Uterus (tissue), 4 donors: ENCODE data around the gene RAD51B. TPM values are rescaled to one million over a fixed set of nuclear protein-coding genes. Genes with fewer than 3 reads are reported as not detected.

Experiments used
- DNase-seq, 2 donors: peaks; one replicate each; pipeline ENCODE4 v3.0.0-alpha.2; 2019 to 2020
- H3K27ac ChIP-seq, 2 donors: fragments of 200-600 bp; sonication (generic); 1 replicate in 1 of 2; 2 replicates in 1 of 2; pipeline ENCODE4 v1.5.1; 2016 to 2018
- H3K27me3 ChIP-seq, 2 donors: fragments of 200-600 bp; sonication (generic); one replicate each; pipeline ENCODE4 v1.5.1; 2018 to 2019; ENCODE audit warnings: control low read depth in 1 of 2
- H3K36me3 ChIP-seq, 2 donors: fragments of 200-600 bp; sonication (generic); one replicate each; pipeline ENCODE4 v1.5.1; 2019; ENCODE audit warnings: control low read depth in 1 of 2
- H3K4me1 ChIP-seq, 2 donors: fragments of 200-600 bp; sonication (generic); one replicate each; pipeline ENCODE4 v1.5.1; 2018 to 2019; ENCODE audit warnings: control low read depth in 1 of 2
- H3K4me3 ChIP-seq, 2 donors: fragments of 200-600 bp; sonication (generic); 1 replicate in 1 of 2; 2 replicates in 1 of 2; pipeline ENCODE4 v1.5.1; 2018 to 2019; ENCODE audit warnings: mild to moderate bottlenecking in 1 of 2
- H3K9me3 ChIP-seq, 2 donors: fragments of 200-600 bp; sonication (generic); one replicate each; pipeline ENCODE4 v1.5.1; 2019; ENCODE audit warnings: control low read depth in 1 of 2
- POLR2A ChIP-seq, 2 donors: fragments of 450-650 bp; IDR thresholded peaks; one replicate each; pipeline ENCODE4 v1.6.1; 2016; ENCODE audit warnings: antibody characterized with exemption in 2 of 2, mild to moderate bottlenecking in 1 of 2, moderate library complexity in 1 of 2
- intact Hi-C: fragments of 100-400 bp; cut with DNase I; formaldehyde crosslinking; loops from one replicate; pipeline ENCODE4 v1.15.1; 2023; ENCODE audit warnings: low total_unique reads
- total RNA-seq, 4 donors: library from RNA; depleted of rRNA in 3 of 4; stranded (reverse); fragments of >200 nt in 3 of 4; gene quantifications; one replicate each; pipeline versions ENCODE4 v1.1.0 to v1.2.4, GENCODE V29; 2014 to 2023
- TF ChIP-seq, protein P1 (sequence below), 4 experiments: fragments of 200-600 bp in 2 of 4; fragments of 450-650 bp in 2 of 4; sonication (generic) in 2 of 4; IDR thresholded peaks; one replicate each; pipeline ENCODE4 v1.5.1; 2016 to 2019; ENCODE audit warnings: antibody characterized with exemption in 4 of 4, mild to moderate bottlenecking in 2 of 4, moderate library complexity in 1 of 4
- donor health status: DM: yes; HTN: yes; CAD: no.

RAD51B gene
- total RNA-seq, 4 donors from 2014 or later: 29.5 to 100.0 (median 70.3) TPM

- intact Hi-C loops: loop anchor here (10.0 kb wide), 1 partner anchor 70 kb away; no protein-coding TSS in a partner anchor
- Histone ChIP-seq H3K36me3 (no peaks in the 10 kb centered on the region), H3K4me1 (peaks cover 0 to 7% of the 10 kb centered on the region in 2 donors), H3K27me3 (no peaks in the 10 kb centered on the region), H3K27ac (peak overlapping the region in 1 of 2 donors; percentile 13), H3K9me3 (no peaks in the 10 kb centered on the region), H3K4me3 (no peak overlapping the region)
- no peak for TF ChIP-seq POLR2A (IDR thresholded peaks at IDR 0.05)
- TF ChIP-seq, protein P1, sequence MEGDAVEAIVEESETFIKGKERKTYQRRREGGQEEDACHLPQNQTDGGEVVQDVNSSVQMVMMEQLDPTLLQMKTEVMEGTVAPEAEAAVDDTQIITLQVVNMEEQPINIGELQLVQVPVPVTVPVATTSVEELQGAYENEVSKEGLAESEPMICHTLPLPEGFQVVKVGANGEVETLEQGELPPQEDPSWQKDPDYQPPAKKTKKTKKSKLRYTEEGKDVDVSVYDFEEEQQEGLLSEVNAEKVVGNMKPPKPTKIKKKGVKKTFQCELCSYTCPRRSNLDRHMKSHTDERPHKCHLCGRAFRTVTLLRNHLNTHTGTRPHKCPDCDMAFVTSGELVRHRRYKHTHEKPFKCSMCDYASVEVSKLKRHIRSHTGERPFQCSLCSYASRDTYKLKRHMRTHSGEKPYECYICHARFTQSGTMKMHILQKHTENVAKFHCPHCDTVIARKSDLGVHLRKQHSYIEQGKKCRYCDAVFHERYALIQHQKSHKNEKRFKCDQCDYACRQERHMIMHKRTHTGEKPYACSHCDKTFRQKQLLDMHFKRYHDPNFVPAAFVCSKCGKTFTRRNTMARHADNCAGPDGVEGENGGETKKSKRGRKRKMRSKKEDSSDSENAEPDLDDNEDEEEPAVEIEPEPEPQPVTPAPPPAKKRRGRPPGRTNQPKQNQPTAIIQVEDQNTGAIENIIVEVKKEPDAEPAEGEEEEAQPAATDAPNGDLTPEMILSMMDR (IDR thresholded peaks at IDR 0.05): no peak
- DNase-seq: no peak
Measured at GRCh38 chr14:68274725-68275124, 455.1 kb downstream of the RAD51B start.

GRCh38 chr14:68278576-68279436 lies 459.2 kb downstream of the RAD51B start:
- Histone ChIP-seq H3K27me3 (no peaks in the 10 kb centered on the region), H3K4me1 (peaks cover 0 to 11% of the 10 kb centered on the region in 2 donors), H3K27ac (peak overlapping the region; percentile 29 to 68), H3K4me3 (no peak overlapping the region), H3K9me3 (no peaks in the 10 kb centered on the region), H3K36me3 (no peaks in the 10 kb centered on the region)
- DNase-seq: no peak
- intact Hi-C loops: loop anchor here (10.0 kb wide), 1 partner anchor 66 kb away; no protein-coding TSS in a partner anchor
- TF ChIP-seq POLR2A (IDR thresholded peaks at IDR 0.05): no peak
- TF ChIP-seq, protein P1 (IDR thresholded peaks at IDR 0.05): no peak

GRCh38 chr14:68279437-68279720 lies 459.8 kb downstream of the RAD51B start:
- TF ChIP-seq, protein P1 (IDR thresholded peaks at IDR 0.05): no peak
- no peak for TF ChIP-seq POLR2A (IDR thresholded peaks at IDR 0.05)
- DNase-seq: no peak
- no peaks in the 10 kb centered on the region for H3K9me3 ChIP-seq
- H3K27ac ChIP-seq: peak overlapping the region; percentile 29 to 68
- no peaks in the 10 kb centered on the region for H3K36me3 ChIP-seq
- intact Hi-C loops: loop anchor here (10.0 kb wide), 1 partner anchor 65 kb away; no protein-coding TSS in a partner anchor
- peaks cover 0 to 11% of the 10 kb centered on the region in 2 donors for H3K4me1 ChIP-seq
- H3K4me3 ChIP-seq: no peak overlapping the region
- H3K27me3 ChIP-seq: no peaks in the 10 kb centered on the region

DNA sequence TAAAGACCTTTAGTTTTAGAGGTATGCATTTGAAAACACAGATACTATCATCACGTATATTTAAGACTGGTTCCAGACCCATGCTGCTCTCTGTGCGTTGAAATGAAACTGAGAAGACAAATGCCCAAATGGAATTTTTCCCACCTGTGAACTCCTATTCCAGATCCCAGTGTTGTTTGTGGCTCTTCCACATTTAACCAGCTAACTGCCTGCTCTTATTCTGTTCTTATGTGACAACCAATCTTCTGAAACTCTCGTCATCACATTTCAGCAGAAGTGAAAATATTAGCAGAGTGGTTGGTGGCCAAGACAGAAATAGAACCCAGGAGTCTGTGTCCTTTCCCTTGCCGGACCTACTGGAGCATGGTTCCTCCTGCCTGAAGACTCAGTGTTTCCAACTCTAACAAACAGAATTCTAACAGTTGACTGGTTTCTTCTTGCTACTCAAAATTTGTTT lies 460.2 kb downstream of the RAD51B start:
- no peaks in the 10 kb centered on the region for H3K36me3 ChIP-seq
- TF ChIP-seq, protein P1 (IDR thresholded peaks at IDR 0.05): no peak
- no peak for TF ChIP-seq POLR2A (IDR thresholded peaks at IDR 0.05)
- no peak for DNase-seq
- H3K27me3 ChIP-seq: no peaks in the 10 kb centered on the region
- no peaks in the 10 kb centered on the region for H3K9me3 ChIP-seq
- H3K27ac ChIP-seq: no peak overlapping the region
- no peak overlapping the region for H3K4me3 ChIP-seq
- intact Hi-C loops: loop anchor here (10.0 kb wide), 1 partner anchor 65 kb away; no protein-coding TSS in a partner anchor
- H3K4me1 ChIP-seq: peaks cover 0 to 14% of the 10 kb centered on the region in 2 donors

DNA sequence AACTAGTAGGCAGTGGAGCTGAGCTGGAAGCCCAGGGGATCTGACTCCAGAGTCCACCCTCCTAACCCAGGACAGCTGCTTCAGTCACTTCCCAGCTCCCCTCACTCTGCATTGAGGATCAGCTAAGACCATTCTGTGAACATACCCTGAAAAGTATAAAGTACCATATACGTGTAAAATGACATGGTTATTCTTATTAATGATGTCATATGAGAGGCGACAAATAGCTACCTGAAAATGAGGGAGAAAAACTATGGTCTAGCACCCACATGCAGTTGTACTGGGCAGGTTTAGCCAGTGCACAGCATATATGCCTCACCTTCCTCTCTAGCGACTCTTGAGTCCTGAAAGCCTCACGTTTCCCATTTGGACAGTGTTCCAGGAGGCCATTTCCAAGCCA lies 461.9 kb downstream of the RAD51B start:
- H3K27ac ChIP-seq: no peak overlapping the region
- H3K9me3 ChIP-seq: no peaks in the 10 kb centered on the region
- no peak overlapping the region for H3K4me3 ChIP-seq
- no peaks in the 10 kb centered on the region for H3K36me3 ChIP-seq
- no peak for DNase-seq
- TF ChIP-seq POLR2A (IDR thresholded peaks at IDR 0.05): no peak
- intact Hi-C loops: no loop called here
- peaks cover 0 to 27% of the 10 kb centered on the region in 2 donors for H3K4me1 ChIP-seq
- no peaks in the 10 kb centered on the region for H3K27me3 ChIP-seq
